ENCODE results near the gene SFI1. TPM values are rescaled to one million over a fixed set of nuclear protein-coding genes. Genes with fewer than 3 reads are reported as not detected.
"Not testable (repeated sequence)": the region's sequence is repeated elsewhere in the genome, so short reads cannot be mapped to it uniquely, and the experiment has no call there.

Gene SFI1
- total RNA-seq, 1 experiment from 2014 or later = 55.2 TPM

DNA sequence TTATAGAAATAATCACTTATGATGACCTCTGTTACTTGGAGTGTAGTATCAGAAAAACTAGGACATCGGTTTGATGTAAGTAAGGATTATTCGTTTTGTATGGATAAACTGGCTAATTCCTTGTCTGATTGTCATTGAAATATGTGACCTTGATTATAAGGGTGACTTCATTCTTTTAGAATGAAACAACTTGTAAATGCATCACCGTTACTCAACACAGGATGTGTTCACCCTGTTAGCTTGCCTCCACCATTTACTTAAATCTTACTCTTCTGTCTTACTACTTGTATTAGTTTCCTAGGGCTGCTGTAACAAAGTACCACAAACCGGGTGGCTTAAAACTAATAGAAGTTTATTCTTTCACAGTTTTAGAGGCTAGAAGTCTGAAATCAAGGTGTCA, 7.9 kb downstream of the SFI1 start:
- POLR2A ChIA-PET = no interaction called here
- Mint-ChIP-seq H3K36me3 (ENCODE audit: insufficient read depth, unreplicated experiment) (no peaks in the 10 kb centered on the region), H3K9me3 (ENCODE audit: unreplicated experiment) (no peaks in the 10 kb centered on the region), H3K27me3 (ENCODE audit: insufficient read depth, unreplicated experiment) (no peaks in the 10 kb centered on the region), H3K27ac (ENCODE audit: unreplicated experiment) (no peak overlapping the region), H3K4me3 (ENCODE audit: unreplicated experiment) (no peak overlapping the region), H3K4me1 (ENCODE audit: low read depth, unreplicated experiment) (no peaks in the 10 kb centered on the region)
- H3K27me3 ChIP-seq (replicated peaks; ENCODE audit: control insufficient read depth, insufficient read depth, low read length) = no peaks in the 10 kb centered on the region
- no peak overlapping the region for H3K4me3 ChIP-seq (ENCODE audit: low read depth, low read length)
- DNase-seq = no peak
- no peaks in the 10 kb centered on the region for H3K9me3 ChIP-seq
- H3K4me1 ChIP-seq = no peaks in the 10 kb centered on the region
- H3K36me3 ChIP-seq (ENCODE audit: control insufficient read depth, insufficient read depth, low read length) = no peaks in the 10 kb centered on the region; the same call in 1 of the 2 replicates
- intact Hi-C loops (cut with micrococcal nuclease; ENCODE audit: unreplicated experiment) = no loop called here
- BruUV-seq (replicated peaks) = no TSS peak
- CTCF ChIA-PET = no interaction called here
- TF ChIP-seq, protein P1, sequence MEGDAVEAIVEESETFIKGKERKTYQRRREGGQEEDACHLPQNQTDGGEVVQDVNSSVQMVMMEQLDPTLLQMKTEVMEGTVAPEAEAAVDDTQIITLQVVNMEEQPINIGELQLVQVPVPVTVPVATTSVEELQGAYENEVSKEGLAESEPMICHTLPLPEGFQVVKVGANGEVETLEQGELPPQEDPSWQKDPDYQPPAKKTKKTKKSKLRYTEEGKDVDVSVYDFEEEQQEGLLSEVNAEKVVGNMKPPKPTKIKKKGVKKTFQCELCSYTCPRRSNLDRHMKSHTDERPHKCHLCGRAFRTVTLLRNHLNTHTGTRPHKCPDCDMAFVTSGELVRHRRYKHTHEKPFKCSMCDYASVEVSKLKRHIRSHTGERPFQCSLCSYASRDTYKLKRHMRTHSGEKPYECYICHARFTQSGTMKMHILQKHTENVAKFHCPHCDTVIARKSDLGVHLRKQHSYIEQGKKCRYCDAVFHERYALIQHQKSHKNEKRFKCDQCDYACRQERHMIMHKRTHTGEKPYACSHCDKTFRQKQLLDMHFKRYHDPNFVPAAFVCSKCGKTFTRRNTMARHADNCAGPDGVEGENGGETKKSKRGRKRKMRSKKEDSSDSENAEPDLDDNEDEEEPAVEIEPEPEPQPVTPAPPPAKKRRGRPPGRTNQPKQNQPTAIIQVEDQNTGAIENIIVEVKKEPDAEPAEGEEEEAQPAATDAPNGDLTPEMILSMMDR (IDR thresholded peaks at IDR 0.05; ENCODE audit: insufficient read depth in 1 of 2, low read depth in 1 of 2, low read length in 1 of 2, severe bottlenecking in 1 of 2, unreplicated experiment in 1 of 2) = no peak

GRCh38 chr22:31507517-31507916, 11.2 kb downstream of the SFI1 start:
- intact Hi-C loops (cut with micrococcal nuclease; ENCODE audit: unreplicated experiment); H3K4me3 ChIP-seq (ENCODE audit: low read depth, low read length); H3K9me3 ChIP-seq; CTCF ChIA-PET; H3K9me3 Mint-ChIP-seq (ENCODE audit: unreplicated experiment); H3K4me3 Mint-ChIP-seq (ENCODE audit: unreplicated experiment); H3K4me1 ChIP-seq; BruUV-seq (replicated peaks); H3K36me3 ChIP-seq (ENCODE audit: control insufficient read depth, insufficient read depth, low read length); H3K27me3 Mint-ChIP-seq (ENCODE audit: insufficient read depth, unreplicated experiment); H3K4me1 Mint-ChIP-seq (ENCODE audit: low read depth, unreplicated experiment); POLR2A ChIA-PET; H3K27me3 ChIP-seq (replicated peaks; ENCODE audit: control insufficient read depth, insufficient read depth, low read length); H3K36me3 Mint-ChIP-seq (ENCODE audit: insufficient read depth, unreplicated experiment); H3K27ac Mint-ChIP-seq (ENCODE audit: unreplicated experiment); DNase-seq: not testable (repeated sequence)

DNA sequence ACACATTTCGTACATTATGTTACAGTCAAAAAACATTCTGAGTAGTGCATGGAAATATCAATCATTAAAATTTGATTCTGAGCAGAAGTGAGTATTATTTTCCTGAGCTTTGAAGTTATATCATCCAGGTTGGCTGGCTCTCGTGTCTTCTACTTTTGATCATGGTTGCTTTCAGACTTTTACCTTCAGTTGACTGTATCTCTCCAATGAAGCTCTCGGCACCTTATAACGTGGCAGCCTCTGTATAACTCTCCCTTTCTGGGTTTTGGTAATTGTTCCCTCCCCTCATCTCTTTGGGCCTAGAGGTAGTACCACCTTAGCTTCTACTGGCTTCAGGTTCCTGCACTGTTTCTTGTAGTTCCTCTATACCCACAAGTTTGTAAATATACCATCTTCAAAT, 12.2 kb downstream of the SFI1 start:
- no peaks in the 10 kb centered on the region; the same call in 1 of the 2 replicates for H3K36me3 ChIP-seq (ENCODE audit: control insufficient read depth, insufficient read depth, low read length)

More for the DNA sequence above, 12.2 kb downstream of the SFI1 start:
- CTCF ChIA-PET = no interaction called here
- H3K4me3 Mint-ChIP-seq (ENCODE audit: unreplicated experiment) = no peak overlapping the region
- Histone ChIP-seq H3K4me1 (no peaks in the 10 kb centered on the region), H3K27me3 (replicated peaks; ENCODE audit: control insufficient read depth, insufficient read depth, low read length) (no peaks in the 10 kb centered on the region), H3K9me3 (no peaks in the 10 kb centered on the region), H3K4me3 (ENCODE audit: low read depth, low read length) (no peak overlapping the region)
- H3K9me3 Mint-ChIP-seq (ENCODE audit: unreplicated experiment) = no peaks in the 10 kb centered on the region
- no peak for DNase-seq
- TF ChIP-seq, protein P1 (IDR thresholded peaks at IDR 0.05; ENCODE audit: insufficient read depth in 1 of 2, low read depth in 1 of 2, low read length in 1 of 2, severe bottlenecking in 1 of 2, unreplicated experiment in 1 of 2) = no peak
- H3K27me3 Mint-ChIP-seq (ENCODE audit: insufficient read depth, unreplicated experiment) = no peaks in the 10 kb centered on the region
- no peaks in the 10 kb centered on the region for H3K4me1 Mint-ChIP-seq (ENCODE audit: low read depth, unreplicated experiment)
- no peaks in the 10 kb centered on the region for H3K36me3 Mint-ChIP-seq (ENCODE audit: insufficient read depth, unreplicated experiment)
- H3K27ac Mint-ChIP-seq (ENCODE audit: unreplicated experiment) = no peak overlapping the region
- BruUV-seq (replicated peaks) = no TSS peak
- POLR2A ChIA-PET = no interaction called here
- intact Hi-C loops (cut with micrococcal nuclease; ENCODE audit: unreplicated experiment) = no loop called here
